GM12892 (cell line): ENCODE results near the gene NRF1.
"Not testable (repeated sequence)": the region's sequence is repeated elsewhere in the genome, so short reads cannot be mapped to it uniquely, and the experiment has no call there.

Experiments
- DNase-seq: peaks from one replicate; pipeline ENCODE4 v3.0.0; 2011; ENCODE audit not compliant: insufficient read length
- FAIRE-seq: peaks from 2 replicates; lab custom pipeline; 2011; peaks lifted over from hg19 to GRCh38; lab: Jason Lieb, UNC
- POLR2A ChIP-seq: IDR thresholded peaks from 2 replicates; pipeline ENCODE4 v1.6.1; 2011; ENCODE audit warnings: low read depth, low read length, control low read depth
- POLR2AphosphoS5 ChIP-seq: IDR thresholded peaks from 2 replicates; pipeline ENCODE4 v1.6.1; 2011; ENCODE audit warnings: low read depth, low read length, control low read depth
- TAF1 ChIP-seq: IDR thresholded peaks from 2 replicates; pipeline ENCODE4 v1.6.1; 2011; ENCODE audit warnings: low read depth, mild to moderate bottlenecking, control low read depth, low read length, borderline replicate concordance

The NRF1 gene

DNA sequence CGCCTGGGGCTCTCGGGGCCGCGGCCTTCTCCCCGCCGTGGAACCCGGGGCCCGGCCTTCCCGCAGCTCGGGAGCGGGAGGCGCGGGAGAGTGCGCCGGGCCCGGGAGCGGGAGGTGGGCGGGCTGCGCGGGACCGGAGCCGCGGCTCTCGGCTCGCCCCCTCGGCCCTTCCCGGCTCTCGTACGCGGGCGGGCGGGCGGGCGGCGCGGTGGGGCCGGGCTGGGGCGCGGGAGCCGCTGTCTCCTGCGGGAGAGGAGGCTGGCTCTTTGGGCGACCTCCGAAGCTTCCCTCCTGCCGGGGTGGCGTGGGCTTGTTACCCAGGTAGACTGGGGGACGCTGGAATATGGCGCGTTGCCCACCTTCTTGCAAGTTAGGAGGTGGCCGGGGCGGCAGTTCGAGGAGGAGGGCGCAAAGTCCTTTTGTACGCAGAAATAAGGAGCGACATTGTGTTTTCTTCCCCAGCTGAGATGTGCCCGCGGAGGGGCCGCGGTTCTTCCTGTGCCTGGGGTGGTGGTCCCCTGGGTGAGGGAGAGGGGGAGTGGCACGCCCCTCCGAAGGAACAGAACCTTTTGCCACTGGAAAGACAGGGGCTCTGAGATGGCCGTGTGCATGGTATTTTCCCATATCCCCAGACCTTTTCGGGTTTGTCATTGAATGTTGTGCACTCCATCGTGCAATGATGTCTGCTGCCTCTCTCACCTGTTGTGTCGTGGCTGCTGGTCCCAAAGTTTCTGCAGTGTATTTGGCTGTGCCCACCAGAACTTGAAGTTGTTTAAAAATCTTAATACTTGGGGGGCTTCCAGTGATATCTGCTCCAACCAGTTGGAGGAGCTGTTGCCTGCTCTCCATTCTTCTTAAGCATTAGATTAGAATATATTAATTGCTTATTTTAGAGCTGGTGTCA is 844 bp downstream of the NRF1 start:
- no peak for TF ChIP-seq TAF1
- no peak for TF ChIP-seq POLR2AphosphoS5
- TF ChIP-seq POLR2A = no peak
- DNase-seq = peak; percentile 22
- FAIRE-seq = no peak

DNA sequence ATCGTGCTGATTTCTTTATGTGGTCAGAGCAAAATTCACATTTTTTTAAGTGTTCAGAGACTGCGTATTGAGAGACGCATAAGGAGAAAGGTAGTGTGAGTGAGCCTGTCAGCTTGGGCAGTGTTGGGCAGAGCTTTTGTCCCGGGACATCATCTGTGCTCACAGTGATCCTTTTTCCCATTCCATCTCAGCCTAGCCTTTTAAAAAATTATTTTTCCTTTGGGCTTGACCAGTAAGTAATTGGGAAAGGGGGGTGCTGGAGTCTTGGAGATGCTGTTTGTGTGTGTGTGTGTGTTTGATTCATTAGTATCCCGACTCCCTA is 1.5 kb downstream of the NRF1 start:
- TF ChIP-seq POLR2A (no peak), POLR2AphosphoS5 (no peak)
- FAIRE-seq (no peak), DNase-seq (no peak)

DNA sequence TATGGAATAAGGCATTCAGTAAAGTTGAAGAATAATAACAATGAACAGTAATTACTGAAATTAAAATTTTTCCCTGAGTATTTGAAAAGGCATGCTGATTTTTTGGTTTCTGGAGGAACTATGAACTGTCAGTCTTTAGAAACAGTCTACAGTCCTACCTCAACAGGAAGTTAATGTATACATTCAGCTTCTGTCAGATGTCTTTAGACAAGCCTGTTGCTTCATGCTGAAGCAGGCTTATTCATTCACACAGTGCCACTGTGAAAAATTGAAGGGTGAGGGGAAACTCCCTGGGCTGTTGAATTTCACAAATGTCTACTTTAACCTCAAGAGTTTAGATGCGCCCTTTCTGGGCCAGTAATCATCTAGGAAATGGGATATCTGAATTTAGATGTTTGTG is 3.5 kb downstream of the NRF1 start:
- FAIRE-seq = peak; percentile 72
- DNase-seq = no peak

DNA sequence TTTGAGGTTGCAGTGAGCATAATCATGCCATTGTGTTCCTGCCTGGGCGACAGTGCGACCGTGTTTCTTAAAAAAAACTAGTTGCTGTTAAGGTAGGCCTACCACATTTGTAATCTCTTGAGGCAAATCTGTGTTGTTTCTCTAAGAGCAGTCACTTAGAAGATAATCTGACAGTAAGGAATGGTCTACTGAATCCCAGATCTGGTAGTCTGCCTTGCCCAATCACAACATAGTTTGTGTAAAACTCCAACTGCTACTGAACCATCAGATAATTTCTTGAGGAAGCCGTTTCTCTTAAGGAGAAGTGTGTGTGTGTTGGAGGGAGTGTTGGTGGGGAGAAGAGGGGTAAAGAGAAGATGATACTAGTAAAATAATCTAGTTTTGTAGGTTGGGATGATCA is 5.0 kb downstream of the NRF1 start:
- TF ChIP-seq POLR2A = no peak
- no peak for TF ChIP-seq POLR2AphosphoS5
- TF ChIP-seq TAF1 = no peak
- FAIRE-seq = peak; percentile 38
- no peak for DNase-seq

More for the DNA sequence above, 3.5 kb downstream of the NRF1 start:
- TF ChIP-seq TAF1 (no peak), POLR2A (no peak), POLR2AphosphoS5 (no peak)

DNA sequence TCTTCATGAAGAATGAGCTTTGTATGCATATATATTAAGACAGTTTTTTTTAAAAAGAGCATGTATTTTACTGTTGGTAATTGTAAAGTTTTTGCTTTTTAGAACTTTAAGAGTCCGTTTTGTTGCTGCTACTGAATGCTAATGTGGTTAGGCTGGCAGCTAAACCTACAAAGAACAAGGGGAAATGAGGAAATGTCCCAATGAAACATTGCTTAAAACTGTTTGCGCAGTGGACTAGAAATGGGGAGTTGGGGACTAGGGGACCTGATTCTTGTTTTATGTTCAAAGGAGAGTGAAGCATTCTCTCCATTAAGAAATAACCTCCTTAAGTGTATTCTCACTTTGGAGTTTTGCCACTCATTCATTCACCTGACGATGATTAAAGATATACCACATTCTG is 5.7 kb downstream of the NRF1 start:
- FAIRE-seq (no peak), DNase-seq (no peak)
- TF ChIP-seq POLR2AphosphoS5 (no peak), POLR2A (no peak)

DNA sequence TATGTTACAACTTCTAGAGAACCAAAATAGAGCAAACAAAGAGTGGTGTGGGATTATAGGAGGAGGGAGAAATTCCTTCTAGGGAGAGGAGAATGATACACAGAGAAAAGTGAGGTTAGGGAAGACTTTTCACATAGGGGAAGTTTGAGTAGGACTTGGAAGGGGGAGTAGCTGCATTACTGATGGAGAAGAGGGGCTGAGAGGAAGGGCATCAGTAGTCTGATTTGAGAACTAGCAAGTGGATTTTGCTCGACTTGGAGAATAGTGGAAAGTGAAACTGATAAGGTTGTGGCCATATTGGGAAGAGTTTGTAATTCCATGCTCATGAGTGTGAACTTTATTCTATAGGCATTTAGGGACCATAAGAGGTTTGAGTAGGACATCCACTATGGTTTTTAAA is 6.1 kb downstream of the NRF1 start:
- FAIRE-seq = no peak
- TF ChIP-seq TAF1 = no peak
- TF ChIP-seq POLR2AphosphoS5 = no peak
- no peak for TF ChIP-seq POLR2A
- no peak for DNase-seq

DNA sequence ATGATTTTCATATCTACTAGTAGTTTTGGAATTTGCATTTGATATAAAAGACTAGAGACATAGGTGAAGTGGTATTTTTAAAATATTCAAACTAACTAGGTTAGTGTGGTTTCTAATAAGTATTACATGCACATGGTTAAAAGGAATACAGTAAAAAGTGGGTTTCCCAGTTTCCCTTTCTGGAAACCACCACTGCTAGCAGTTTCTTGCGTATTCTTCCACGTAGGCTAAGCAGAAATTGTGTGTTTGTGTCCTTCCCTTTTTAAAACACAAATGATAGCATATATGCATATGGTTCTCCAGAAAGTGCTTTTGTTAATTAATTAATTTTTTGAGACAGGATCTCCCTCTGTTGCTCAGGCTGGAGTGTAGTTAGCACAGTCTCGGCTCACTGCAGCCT is 15.4 kb downstream of the NRF1 start:
- TF ChIP-seq POLR2A (no peak), POLR2AphosphoS5 (no peak), TAF1 (no peak)
- DNase-seq (no peak), FAIRE-seq (no peak)

DNA sequence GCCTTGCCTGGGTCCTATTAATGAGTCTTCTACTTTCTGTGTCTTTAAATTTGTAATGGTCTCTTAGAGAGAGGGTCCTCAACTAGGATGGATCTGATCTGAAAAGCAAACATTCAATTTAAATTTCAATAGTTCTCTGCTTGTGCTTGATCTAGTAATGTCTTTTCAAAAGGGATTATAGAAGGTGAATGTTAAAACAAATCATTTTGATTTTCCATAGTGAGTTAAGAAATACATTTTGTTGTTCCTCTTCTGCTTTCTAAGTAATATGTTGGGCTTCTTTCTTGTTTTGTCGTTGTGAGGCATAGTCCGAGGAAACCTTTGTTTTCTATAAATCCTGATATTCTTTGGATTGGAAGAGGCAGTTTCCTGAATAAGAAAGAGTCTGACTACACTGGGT is 18.8 kb downstream of the NRF1 start:
- FAIRE-seq (no peak), DNase-seq (no peak)
- TF ChIP-seq POLR2A (no peak), POLR2AphosphoS5 (no peak), TAF1 (no peak)

DNA sequence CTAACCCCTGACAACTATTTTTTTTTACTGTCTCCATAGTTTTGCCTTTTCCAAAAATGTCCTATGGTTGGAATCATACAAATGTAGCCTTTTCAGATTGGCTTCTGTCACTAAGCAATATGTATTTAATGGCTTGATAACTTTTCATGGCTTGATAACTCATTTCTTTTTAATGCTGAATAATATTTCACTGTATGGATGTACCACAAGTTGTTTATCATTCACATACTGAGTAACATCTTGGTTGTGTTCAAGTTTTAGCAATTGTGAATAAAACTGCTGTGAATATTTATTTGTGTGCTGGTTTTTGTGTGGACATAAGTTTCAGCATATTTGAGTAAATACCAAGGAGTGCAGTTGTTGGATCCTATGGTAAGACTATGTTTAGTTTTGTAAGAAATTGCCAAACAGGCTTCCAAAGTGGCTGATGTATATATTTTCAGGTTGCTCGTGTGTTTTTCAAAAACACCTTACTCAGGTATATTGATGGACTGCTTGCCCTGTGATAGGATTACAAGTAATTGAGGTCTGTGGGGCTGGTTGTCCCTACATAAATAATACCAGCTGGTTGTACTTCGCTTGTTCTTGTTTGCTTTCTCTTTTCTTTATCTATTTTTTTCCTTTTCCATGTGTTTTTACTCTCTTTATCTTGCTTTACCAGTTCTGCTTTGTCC is 23.0 kb downstream of the NRF1 start:
- DNase-seq = no peak
- no peak for FAIRE-seq
- TF ChIP-seq POLR2A (no peak), POLR2AphosphoS5 (no peak), TAF1 (no peak)

DNA sequence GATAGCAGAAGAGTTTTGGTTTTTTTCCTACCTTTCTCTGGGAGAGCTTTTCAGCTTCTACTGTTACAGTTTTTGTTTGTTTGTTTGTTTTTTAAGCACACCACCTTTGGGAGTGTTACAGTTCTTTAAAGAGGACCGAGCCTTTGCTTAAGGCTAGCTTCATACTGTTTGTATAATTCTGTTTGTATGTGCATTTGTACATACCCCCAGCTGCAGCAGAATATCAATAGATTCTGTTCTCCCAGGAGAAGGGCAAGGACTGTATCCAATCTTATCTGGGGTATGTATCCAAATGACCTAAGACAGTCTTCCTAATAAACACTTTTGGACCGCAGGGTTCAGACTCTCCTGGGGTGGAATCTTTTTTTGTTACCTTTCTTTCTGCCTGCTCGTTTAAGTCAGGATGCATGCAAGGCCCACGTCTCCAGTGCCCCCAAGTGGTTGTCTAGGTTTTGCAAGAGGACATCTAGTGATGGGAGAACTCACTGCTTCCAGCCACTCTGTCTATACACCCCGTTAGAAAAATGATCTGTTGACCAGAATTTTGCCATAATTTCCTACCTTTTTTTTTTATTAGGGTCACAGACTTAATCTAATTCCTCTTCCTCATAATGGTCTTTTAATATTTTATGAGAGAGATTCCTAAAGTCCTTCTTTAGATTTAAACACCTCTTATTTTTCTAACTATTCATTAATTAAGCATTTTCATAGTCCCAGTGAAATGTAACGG is 23.9 kb downstream of the NRF1 start:
- no peak for TF ChIP-seq TAF1
- no peak for TF ChIP-seq POLR2AphosphoS5
- no peak for TF ChIP-seq POLR2A
- FAIRE-seq (peak; percentile 74), DNase-seq (peak; percentile 33)

DNA sequence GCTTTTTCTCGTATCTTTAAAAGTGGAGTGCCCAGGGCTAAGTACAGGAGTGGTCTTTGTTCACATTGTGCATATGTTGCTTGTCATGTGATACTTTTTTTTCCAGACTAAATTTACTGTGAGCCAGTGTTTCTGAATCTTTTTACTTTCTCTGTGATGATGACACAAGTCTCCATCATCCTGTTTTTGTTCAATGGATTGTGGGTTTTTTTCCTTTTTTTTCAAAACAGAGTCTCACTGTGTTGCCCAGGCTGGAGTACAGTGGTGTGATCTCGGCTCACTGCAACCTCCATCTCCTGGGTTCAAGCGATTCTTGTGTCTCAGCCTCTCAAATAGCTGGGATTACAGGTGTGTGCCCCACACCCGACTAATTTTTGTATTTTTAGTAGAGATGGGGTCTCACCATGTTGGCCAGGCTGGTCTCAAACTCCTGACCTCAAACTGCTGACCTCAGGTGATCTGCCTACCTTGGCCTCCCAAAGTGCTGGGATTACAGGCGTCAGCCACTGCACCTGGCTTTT is 24.6 kb downstream of the NRF1 start:
- not testable (repeated sequence) for FAIRE-seq, DNase-seq
